Measurements from ENCODE around the gene FIGN. TPM values are rescaled to one million over a fixed set of nuclear protein-coding genes. Genes with fewer than 3 reads are reported as not detected.

Gene FIGN
- total and polyA plus RNA-seq, 10 of the 15 experiments (the other 5 are each of a cell fraction or from before 2014, with no cell fraction given), result under 0.01 to 0.01 TPM; not detected in 8

DNA sequence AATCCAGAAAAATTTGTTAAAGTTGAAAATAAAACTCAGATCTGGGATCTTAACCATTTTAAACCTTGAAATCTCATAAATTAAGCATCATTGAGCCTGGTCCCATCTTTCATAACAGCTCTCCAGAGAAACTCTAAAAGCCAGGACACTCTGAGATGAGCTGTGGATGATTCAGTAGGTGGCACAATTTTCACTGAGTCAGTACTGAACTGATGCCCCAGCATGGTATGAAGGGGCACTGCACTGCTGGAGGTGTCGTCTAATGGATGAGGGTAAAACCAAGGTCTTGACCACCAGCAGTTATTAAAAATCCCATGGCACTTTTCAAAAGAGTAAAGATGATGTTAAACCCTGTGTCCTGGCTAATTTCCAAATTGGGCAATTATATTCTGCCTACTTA is 170.6 kb downstream of the FIGN start (continued):
- TF ChIP-seq, protein P1, sequence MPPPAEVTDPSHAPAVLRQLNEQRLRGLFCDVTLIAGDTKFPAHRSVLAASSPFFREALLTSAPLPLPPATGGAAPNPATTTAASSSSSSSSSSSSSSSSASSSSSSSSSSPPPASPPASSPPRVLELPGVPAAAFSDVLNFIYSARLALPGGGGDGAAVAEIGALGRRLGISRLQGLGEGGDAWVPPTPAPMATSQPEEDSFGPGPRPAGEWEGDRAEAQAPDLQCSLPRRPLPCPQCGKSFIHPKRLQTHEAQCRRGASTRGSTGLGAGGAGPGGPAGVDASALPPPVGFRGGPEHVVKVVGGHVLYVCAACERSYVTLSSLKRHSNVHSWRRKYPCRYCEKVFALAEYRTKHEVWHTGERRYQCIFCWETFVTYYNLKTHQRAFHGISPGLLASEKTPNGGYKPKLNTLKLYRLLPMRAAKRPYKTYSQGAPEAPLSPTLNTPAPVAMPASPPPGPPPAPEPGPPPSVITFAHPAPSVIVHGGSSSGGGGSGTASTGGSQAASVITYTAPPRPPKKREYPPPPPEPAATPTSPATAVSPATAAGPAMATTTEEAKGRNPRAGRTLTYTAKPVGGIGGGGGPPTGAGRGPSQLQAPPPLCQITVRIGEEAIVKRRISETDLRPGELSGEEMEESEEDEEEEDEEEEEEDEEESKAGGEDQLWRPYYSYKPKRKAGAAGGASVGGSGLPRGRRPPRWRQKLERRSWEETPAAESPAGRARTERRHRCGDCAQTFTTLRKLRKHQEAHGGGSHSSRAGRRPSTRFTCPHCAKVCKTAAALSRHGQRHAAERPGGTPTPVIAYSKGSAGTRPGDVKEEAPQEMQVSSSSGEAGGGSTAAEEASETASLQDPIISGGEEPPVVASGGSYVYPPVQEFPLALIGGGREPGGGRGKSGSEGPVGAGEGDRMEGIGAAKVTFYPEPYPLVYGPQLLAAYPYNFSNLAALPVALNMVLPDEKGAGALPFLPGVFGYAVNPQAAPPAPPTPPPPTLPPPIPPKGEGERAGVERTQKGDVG (CRISPR knock-in tag; IDR thresholded peaks at IDR 0.05), result no peak
- TF ChIP-seq KDM1A (IDR thresholded peaks at IDR 0.05; ENCODE audit: borderline replicate concordance), result no peak

DNA sequence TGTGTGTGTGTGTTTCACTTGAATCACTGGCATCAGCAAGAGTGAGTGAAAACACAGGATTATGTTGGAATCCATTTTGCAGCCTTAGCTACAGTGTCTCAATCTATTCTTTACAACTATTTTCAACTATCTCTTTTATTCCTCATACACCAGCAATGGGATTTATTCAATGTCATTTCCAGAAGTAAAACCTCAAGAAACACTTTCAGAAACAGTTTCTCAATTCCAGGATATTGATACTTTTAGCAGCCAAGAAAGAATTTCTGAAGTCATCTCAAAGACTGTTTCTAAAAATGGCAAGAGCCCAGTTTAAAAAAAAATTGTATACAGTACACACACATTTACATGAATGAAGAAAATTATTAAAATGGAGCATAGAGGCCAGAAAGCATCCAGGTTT is 171.6 kb downstream of the FIGN start:
- FAIRE-seq, result no peak
- Histone ChIP-seq H3K4me1 (ENCODE audit: control insufficient read depth, insufficient read depth, low read length) (no peaks in the 10 kb centered on the region), H2AFZ (ENCODE audit: control insufficient read depth, low read depth, low read length) (no peak overlapping the region), H4K20me1 (ENCODE audit: control insufficient read depth, insufficient read depth) (no peaks in the 10 kb centered on the region), H3K4me3 (no peak overlapping the region), H3K36me3 (ENCODE audit: control insufficient read depth in 2 of 2, insufficient read depth in 2 of 2, low read length in 1 of 2) (no peaks in the 10 kb centered on the region), H3K27me3 (replicated peaks in 1 of 2; ENCODE audit: control insufficient read depth in 2 of 2, insufficient read depth in 2 of 2, low read length in 1 of 2) (no peaks in the 10 kb centered on the region), H3K9me3 (replicated peaks; ENCODE audit: control insufficient read depth, insufficient read depth, low read length) (no peaks in the 10 kb centered on the region), H3K9ac (ENCODE audit: control insufficient read depth, insufficient read depth, low read length) (no peak overlapping the region), H3K79me2 (ENCODE audit: control insufficient read depth, insufficient read depth, low read length) (no peaks in the 10 kb centered on the region), H3K27ac (ENCODE audit: control insufficient read depth, insufficient read depth) (no peak overlapping the region), H3K4me2 (ENCODE audit: control insufficient read depth, insufficient read depth) (no peak overlapping the region)
- ChIA-PET SMC1A (ENCODE audit: uncharacterized antibody, unreplicated experiment) (no interaction called here), CTCF (no interaction called here), RAD21 (ENCODE audit: unreplicated experiment) (no interaction called here), POLR2A (no interaction called here)
- BruUV-seq (replicated peaks), result no TSS peak
- in situ Hi-C loops (cut with MboI) (no loop called here), intact Hi-C loops (cut with micrococcal nuclease; ENCODE audit: unreplicated experiment) (no loop called here)
- no peak for ATAC-seq
- TF ChIP-seq, protein P2, sequence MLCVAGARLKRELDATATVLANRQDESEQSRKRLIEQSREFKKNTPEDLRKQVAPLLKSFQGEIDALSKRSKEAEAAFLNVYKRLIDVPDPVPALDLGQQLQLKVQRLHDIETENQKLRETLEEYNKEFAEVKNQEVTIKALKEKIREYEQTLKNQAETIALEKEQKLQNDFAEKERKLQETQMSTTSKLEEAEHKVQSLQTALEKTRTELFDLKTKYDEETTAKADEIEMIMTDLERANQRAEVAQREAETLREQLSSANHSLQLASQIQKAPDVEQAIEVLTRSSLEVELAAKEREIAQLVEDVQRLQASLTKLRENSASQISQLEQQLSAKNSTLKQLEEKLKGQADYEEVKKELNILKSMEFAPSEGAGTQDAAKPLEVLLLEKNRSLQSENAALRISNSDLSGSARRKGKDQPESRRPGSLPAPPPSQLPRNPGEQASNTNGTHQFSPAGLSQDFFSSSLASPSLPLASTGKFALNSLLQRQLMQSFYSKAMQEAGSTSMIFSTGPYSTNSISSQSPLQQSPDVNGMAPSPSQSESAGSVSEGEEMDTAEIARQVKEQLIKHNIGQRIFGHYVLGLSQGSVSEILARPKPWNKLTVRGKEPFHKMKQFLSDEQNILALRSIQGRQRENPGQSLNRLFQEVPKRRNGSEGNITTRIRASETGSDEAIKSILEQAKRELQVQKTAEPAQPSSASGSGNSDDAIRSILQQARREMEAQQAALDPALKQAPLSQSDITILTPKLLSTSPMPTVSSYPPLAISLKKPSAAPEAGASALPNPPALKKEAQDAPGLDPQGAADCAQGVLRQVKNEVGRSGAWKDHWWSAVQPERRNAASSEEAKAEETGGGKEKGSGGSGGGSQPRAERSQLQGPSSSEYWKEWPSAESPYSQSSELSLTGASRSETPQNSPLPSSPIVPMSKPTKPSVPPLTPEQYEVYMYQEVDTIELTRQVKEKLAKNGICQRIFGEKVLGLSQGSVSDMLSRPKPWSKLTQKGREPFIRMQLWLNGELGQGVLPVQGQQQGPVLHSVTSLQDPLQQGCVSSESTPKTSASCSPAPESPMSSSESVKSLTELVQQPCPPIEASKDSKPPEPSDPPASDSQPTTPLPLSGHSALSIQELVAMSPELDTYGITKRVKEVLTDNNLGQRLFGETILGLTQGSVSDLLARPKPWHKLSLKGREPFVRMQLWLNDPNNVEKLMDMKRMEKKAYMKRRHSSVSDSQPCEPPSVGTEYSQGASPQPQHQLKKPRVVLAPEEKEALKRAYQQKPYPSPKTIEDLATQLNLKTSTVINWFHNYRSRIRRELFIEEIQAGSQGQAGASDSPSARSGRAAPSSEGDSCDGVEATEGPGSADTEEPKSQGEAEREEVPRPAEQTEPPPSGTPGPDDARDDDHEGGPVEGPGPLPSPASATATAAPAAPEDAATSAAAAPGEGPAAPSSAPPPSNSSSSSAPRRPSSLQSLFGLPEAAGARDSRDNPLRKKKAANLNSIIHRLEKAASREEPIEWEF (IDR thresholded peaks at IDR 0.05; ENCODE audit: insufficient replicate concordance, low read depth, low read length), result no peak
- TF ChIP-seq RFX5 (IDR thresholded peaks at IDR 0.05; ENCODE audit: low read depth, low read length), result no peak
- no peak for TF ChIP-seq POLR2AphosphoS2 (IDR thresholded peaks at IDR 0.05; ENCODE audit: low read depth, low read length)
- TF ChIP-seq, protein P3, sequence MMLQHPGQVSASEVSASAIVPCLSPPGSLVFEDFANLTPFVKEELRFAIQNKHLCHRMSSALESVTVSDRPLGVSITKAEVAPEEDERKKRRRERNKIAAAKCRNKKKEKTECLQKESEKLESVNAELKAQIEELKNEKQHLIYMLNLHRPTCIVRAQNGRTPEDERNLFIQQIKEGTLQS (IDR thresholded peaks at IDR 0.05; ENCODE audit: borderline replicate concordance, extremely low read depth, low read depth, low read length), result no peak
- no peak for TF ChIP-seq FOXM1 (IDR thresholded peaks at IDR 0.05; ENCODE audit: low read depth, low read length)
- TF ChIP-seq EZH2 (IDR thresholded peaks at IDR 0.05; ENCODE audit: borderline replicate concordance, control insufficient read depth, low read depth, low read length), result no peak
- TF ChIP-seq WRNIP1 (IDR thresholded peaks at IDR 0.05; ENCODE audit: borderline replicate concordance, low read depth, low read length), result no peak
- TF ChIP-seq IKZF1 (conservative IDR thresholded peaks at IDR 0.05), result no peak
- TF ChIP-seq TAF1 (IDR thresholded peaks at IDR 0.05; ENCODE audit: borderline replicate concordance, low read depth, low read length), result no peak
- no peak for TF ChIP-seq ASH2L (IDR thresholded peaks at IDR 0.05; ENCODE audit: borderline replicate concordance, low read depth)
- no peak for TF ChIP-seq TBL1XR1 (IDR thresholded peaks at IDR 0.05; ENCODE audit: low read depth, low read length)
- DNase-seq (ENCODE audit: low read depth, low spot score), result no peak
